ENCODE results near the gene CDKN1A. TPM values are rescaled to one million over a fixed set of nuclear protein-coding genes. Genes with fewer than 3 reads are reported as not detected.

The CDKN1A gene
- total and polyA plus RNA-seq, 9 of the 15 experiments (the other 6 are each of a cell fraction or from before 2014, with no cell fraction given), result 0.25 to 8.1 (median 5.1) TPM

GRCh38 chr6:36720251-36721141 is 42.0 kb downstream of the CDKN1A start (continued):
- no peak for TF ChIP-seq THAP12 (CRISPR knock-in tag; IDR thresholded peaks at IDR 0.05)
- TF ChIP-seq FOXO4 (CRISPR knock-in tag; IDR thresholded peaks at IDR 0.05), result no peak
- TF ChIP-seq ZFP36 (IDR thresholded peaks at IDR 0.05; ENCODE audit: low read depth, low read length, partially characterized antibody), result peak; percentile 97
- no peak for TF ChIP-seq EP300 (IDR thresholded peaks at IDR 0.05; ENCODE audit: low read length)
- no peak for TF ChIP-seq TGIF2 (CRISPR knock-in tag; IDR thresholded peaks at IDR 0.05)
- no peak for TF ChIP-seq FOS (IDR thresholded peaks at IDR 0.05; ENCODE audit: extremely low read depth, insufficient read length)
- no peak for TF ChIP-seq ZNF143 (CRISPR knock-in tag; IDR thresholded peaks at IDR 0.05)
- TF ChIP-seq ZBTB11 (CRISPR knock-in tag; IDR thresholded peaks at IDR 0.05), result no peak
- peak; percentile 67 for TF ChIP-seq USF1 (CRISPR knock-in tag; IDR thresholded peaks at IDR 0.05)
- peak in 1 of 2 experiments; percentile 44; a peak in 1 of 4 replicates for TF ChIP-seq KDM1A (IDR thresholded peaks at IDR 0.05)
- TF ChIP-seq ZNF766 (CRISPR knock-in tag; conservative IDR thresholded peaks at IDR 0.05), result no peak
- no peak for TF ChIP-seq ZBTB49 (CRISPR knock-in tag; IDR thresholded peaks at IDR 0.05; ENCODE audit: borderline replicate concordance)

Measured in K562 (cell line).